GM12891 (cell line): ENCODE measurements around the gene CCDC24.

Experiments used
- POLR2A ChIP-seq: IDR thresholded peaks from 2 replicates; pipeline ENCODE4 v1.6.1; 2011; ENCODE audit warnings: low read depth, low read length, control low read depth
- POU2F2 ChIP-seq: IDR thresholded peaks from 2 replicates; pipeline ENCODE4 v1.6.1; 2011; ENCODE audit warnings: low read depth, mild to moderate bottlenecking, control low read depth, low read length, moderate library complexity

DNA sequence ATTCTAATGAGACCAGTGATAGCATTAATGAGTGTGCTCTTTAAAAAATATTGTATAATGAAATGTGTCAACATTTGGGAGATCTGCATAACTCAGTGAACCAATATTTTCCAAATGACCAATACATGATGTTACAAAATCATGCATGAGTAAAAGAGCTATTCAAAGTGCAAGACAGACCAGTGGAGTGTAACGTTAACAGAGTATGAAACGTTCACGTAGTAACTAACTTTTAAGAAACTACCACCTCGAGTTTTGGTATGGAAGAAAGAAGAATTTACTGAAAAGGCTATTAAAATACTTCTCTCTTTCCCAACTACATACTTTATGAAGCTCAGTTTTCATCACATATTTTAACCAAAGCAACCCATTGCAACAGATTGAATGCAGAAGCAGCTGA, 49.4 kb downstream of the CCDC24 start:
- no peak for TF ChIP-seq POLR2A
- no peak for TF ChIP-seq POU2F2
